ENCODE data around the gene SPANXB1.

DNA sequence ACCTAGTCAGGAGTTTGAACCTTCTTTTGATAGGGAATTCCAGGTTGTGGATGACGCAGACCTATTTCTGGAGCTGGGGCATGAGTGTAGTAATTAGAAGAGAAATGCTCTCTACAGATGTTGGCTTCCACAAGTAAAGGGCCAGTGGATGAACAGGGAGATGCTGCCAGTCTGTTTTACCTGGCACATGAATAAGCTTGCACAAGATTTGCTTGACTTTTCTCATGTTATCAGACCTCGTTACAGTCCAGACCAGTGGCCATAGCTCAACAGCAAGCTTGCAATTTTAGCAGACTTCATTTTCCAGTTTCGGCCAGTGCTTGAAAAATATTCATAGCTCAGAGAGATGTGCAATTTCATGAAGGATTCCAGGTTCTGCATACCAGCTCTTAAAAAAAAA is 26.9 kb upstream of the SPANXB1 start:
- TF ChIP-seq, protein P1, sequence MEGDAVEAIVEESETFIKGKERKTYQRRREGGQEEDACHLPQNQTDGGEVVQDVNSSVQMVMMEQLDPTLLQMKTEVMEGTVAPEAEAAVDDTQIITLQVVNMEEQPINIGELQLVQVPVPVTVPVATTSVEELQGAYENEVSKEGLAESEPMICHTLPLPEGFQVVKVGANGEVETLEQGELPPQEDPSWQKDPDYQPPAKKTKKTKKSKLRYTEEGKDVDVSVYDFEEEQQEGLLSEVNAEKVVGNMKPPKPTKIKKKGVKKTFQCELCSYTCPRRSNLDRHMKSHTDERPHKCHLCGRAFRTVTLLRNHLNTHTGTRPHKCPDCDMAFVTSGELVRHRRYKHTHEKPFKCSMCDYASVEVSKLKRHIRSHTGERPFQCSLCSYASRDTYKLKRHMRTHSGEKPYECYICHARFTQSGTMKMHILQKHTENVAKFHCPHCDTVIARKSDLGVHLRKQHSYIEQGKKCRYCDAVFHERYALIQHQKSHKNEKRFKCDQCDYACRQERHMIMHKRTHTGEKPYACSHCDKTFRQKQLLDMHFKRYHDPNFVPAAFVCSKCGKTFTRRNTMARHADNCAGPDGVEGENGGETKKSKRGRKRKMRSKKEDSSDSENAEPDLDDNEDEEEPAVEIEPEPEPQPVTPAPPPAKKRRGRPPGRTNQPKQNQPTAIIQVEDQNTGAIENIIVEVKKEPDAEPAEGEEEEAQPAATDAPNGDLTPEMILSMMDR (IDR thresholded peaks at IDR 0.05), result no peak
- TF ChIP-seq EZH2 (IDR thresholded peaks at IDR 0.05), result no peak
- TF ChIP-seq EZH2phosphoT487 (IDR thresholded peaks at IDR 0.05), result no peak

Data from neural progenitor cell (in vitro differentiated cells).